Motor neuron (in vitro differentiated cells): Measurements from ENCODE around the gene AGK. TPM values are rescaled to one million over a fixed set of nuclear protein-coding genes. Genes with fewer than 3 reads are reported as not detected.

Source experiments
- ATAC-seq, 8 experiments: fragments of 200-7000 bp; cut with Tn5 transposase; replicated peaks in 6 of 8; 2 replicates each; pipeline ENCODE4 v1.8.0; 2021; ENCODE audit warnings: mild to moderate bottlenecking in 8 of 8, moderate library complexity in 8 of 8
- H3K27ac ChIP-seq, 2 donors: fragments of 250-450 bp; sonication (Bioruptor Pico); 2 replicates each; pipeline ENCODE4 v1.9.0; 2021; ENCODE audit warnings: antibody characterized with exemption in 2 of 2, mild to moderate bottlenecking in 2 of 2, moderate library complexity in 1 of 2
- H3K4me1 ChIP-seq, 2 donors: fragments of 250-450 bp; sonication (Bioruptor Pico); replicated peaks in 1 of 2; 2 replicates each; pipeline ENCODE4 v1.6.1; 2021; ENCODE audit warnings: antibody characterized with exemption in 2 of 2, mild to moderate bottlenecking in 2 of 2, moderate library complexity in 1 of 2
- H3K4me3 ChIP-seq, 5 donors: fragments of 250-450 bp; sonication (Bioruptor Pico); 2 replicates each; pipeline ENCODE4 v1.9.0; 2021; ENCODE audit warnings: antibody characterized with exemption in 5 of 5, mild to moderate bottlenecking in 5 of 5, moderate library complexity in 4 of 5
- WGBS, 10 experiments: fragments of 450-650 bp; shearing (Covaris generic); methylation state at CpG; one replicate each; pipeline ENCODE4 v1.0.0; 2022; 5-methylcytosine and 5-hydroxymethylcytosine counted together
- in situ Hi-C, 9 experiments: fragments of 400-800 bp; cut with MboI; loops; one replicate each; pipeline ENCODE4 v1.15.0; 2021; ENCODE audit warnings: low sequenced_read_pairs in 9 of 9, low pct_unique_long_range_greater_than_20kb in 2 of 9; ENCODE audit not compliant: unreplicated experiment in 9 of 9
- total RNA-seq, 8 experiments: library from RNA; unstranded; fragments of 300-600 nt; gene quantifications; 2 replicates each; pipeline versions ENCODE4 v1.2.3 to v1.2.4, GENCODE V29; 2022

Gene AGK
- 100 to 1,000 TPM in 1 of 8 experiments, 10 to 100 TPM in 7; 27.7 to 253 (median 39.5) TPM for total RNA-seq

- Histone ChIP-seq H3K4me3 (peak within 1 kb of the TSS; percentile 68 to 91 (median 87)), H3K27ac (peak within 1 kb of the TSS; percentile 55 to 78), H3K4me1 (peaks cover 11 to 12% of the 10 kb centered on the region in 2 donors)
- 0 to 13% (median 3%) methylated on average over 1 to 3 of the region's 66 CpGs; no CpG with 5 or more reads in 6 of the 10 experiments for WGBS, 10 experiments
- in situ Hi-C loops: no loop called here
- peak; percentile 96 to 98 (median 97) for ATAC-seq
Observed at GRCh38 chr7:141551094-141551781, at the start of gene AGK. AGK (plus strand) TSS chr7:141551410; CDS start chr7:141555467, 4,057 bp downstream.

- 0 to 100% (median 85%) methylated on average over 1 to 2 of the region's 2 CpGs; no CpG with 5 or more reads in 1 of the 10 experiments for WGBS, 10 experiments
- Histone ChIP-seq H3K4me3 (no peak overlapping the region), H3K4me1 (no peaks in the 10 kb centered on the region), H3K27ac (no peak overlapping the region)
- no peak for ATAC-seq
- in situ Hi-C loops: loop anchor here in 1 of 9 experiments (25.0 kb wide), 1 partner anchor 439 kb away; the partner anchor contains the start of gene TMEM178B
Observed at GRCh38 chr7:141501451-141501850, 49.8 kb upstream of the AGK start.

GRCh38 chr7:141511316-141511675 lies 39.9 kb upstream of the AGK start:
- peak in 4 of 8 experiments; percentile 11 to 24 (median 14) for ATAC-seq
- no peak overlapping the region for H3K4me3 ChIP-seq
- in situ Hi-C loops: loop anchor here in 1 of 9 experiments (25.0 kb wide), 1 partner anchor 449 kb away; the partner anchor contains the start of gene TMEM178B
- H3K27ac ChIP-seq: no peak overlapping the region
- H3K4me1 ChIP-seq: peaks cover 0 to 2% of the 10 kb centered on the region in 2 donors
- no CpG with 5 or more reads among the region's 8 CpGs for WGBS, 10 experiments

GRCh38 chr7:141511676-141512396 lies 39.4 kb upstream of the AGK start:
- peak; percentile 60 to 91 (median 83) for ATAC-seq
- peak overlapping the region in 2 of 5 donors; percentile 5 to 6 for H3K4me3 ChIP-seq
- H3K27ac ChIP-seq: no peak overlapping the region
- peaks cover 0 to 2% of the 10 kb centered on the region in 2 donors for H3K4me1 ChIP-seq
- WGBS, 10 experiments: 0 to 100% (median 26%) methylated on average over 1 to 7 of the region's 36 CpGs; no CpG with 5 or more reads in 4 of the 10 experiments
- in situ Hi-C loops: loop anchor here in 1 of 9 experiments (25.0 kb wide), 1 partner anchor 450 kb away; the partner anchor contains the start of gene TMEM178B

GRCh38 chr7:141512597-141512996 lies 38.6 kb upstream of the AGK start:
- in situ Hi-C loops: loop anchor here in 1 of 9 experiments (25.0 kb wide), 1 partner anchor 450 kb away; the partner anchor contains the start of gene TMEM178B
- ATAC-seq: no peak
- no peak overlapping the region for H3K27ac ChIP-seq
- no peak overlapping the region for H3K4me3 ChIP-seq
- H3K4me1 ChIP-seq: peaks cover 0 to 2% of the 10 kb centered on the region in 2 donors
- 0 to 100% (median 86%) methylated on average over 1 to 2 of the region's 2 CpGs; no CpG with 5 or more reads in 2 of the 10 experiments for WGBS, 10 experiments

- no peak overlapping the region for H3K4me3 ChIP-seq
- in situ Hi-C loops: loop anchor here in 1 of 9 experiments (25.0 kb wide), 1 partner anchor 451 kb away; the partner anchor contains the start of gene TMEM178B
- H3K4me1 ChIP-seq: peaks cover 0 to 2% of the 10 kb centered on the region in 2 donors
- 0 to 90% (median 65%) methylated on average over 1 of the region's 1 CpG; no CpG with 5 or more reads in 2 of the 10 experiments for WGBS, 10 experiments
- no peak for ATAC-seq
- no peak overlapping the region for H3K27ac ChIP-seq
Observed at GRCh38 chr7:141513720-141514119, 37.5 kb upstream of the AGK start.

GRCh38 chr7:141515941-141516340 lies 35.3 kb upstream of the AGK start:
- whole genome bisulfite sequencing, 10 experiments: 31 to 100% (median 87%) methylated on average over 1 to 3 of the region's 4 CpGs; no CpG with 5 or more reads in 3 of the 10 experiments
- Histone ChIP-seq H3K4me3 (no peak overlapping the region), H3K27ac (no peak overlapping the region), H3K4me1 (peaks cover 0 to 2% of the 10 kb centered on the region in 2 donors)
- in situ Hi-C loops: loop anchor here in 1 of 9 experiments (25.0 kb wide), 1 partner anchor 454 kb away; the partner anchor contains the start of gene TMEM178B
- no peak for ATAC-seq

GRCh38 chr7:141519623-141520022 lies 31.6 kb upstream of the AGK start:
- H3K27ac ChIP-seq: no peak overlapping the region
- no peaks in the 10 kb centered on the region for H3K4me1 ChIP-seq
- WGBS, 10 experiments: 20 to 100% (median 100%) methylated on average over 1 to 4 of the region's 4 CpGs; no CpG with 5 or more reads in 3 of the 10 experiments
- H3K4me3 ChIP-seq: no peak overlapping the region
- ATAC-seq: no peak
- in situ Hi-C loops: loop anchor here in 1 of 9 experiments (25.0 kb wide), 1 partner anchor 457 kb away; the partner anchor contains the start of gene TMEM178B

GRCh38 chr7:141522657-141523342 lies 28.4 kb upstream of the AGK start:
- no peaks in the 10 kb centered on the region for H3K4me1 ChIP-seq
- H3K4me3 ChIP-seq: no peak overlapping the region
- no peak for ATAC-seq
- no peak overlapping the region for H3K27ac ChIP-seq
- 15 to 100% (median 70%) methylated on average over 1 to 3 of the region's 3 CpGs; no CpG with 5 or more reads in 4 of the 10 experiments for WGBS, 10 experiments
- in situ Hi-C loops: loop anchor here in 1 of 9 experiments (25.0 kb wide), 1 partner anchor 460 kb away; the partner anchor contains the start of gene TMEM178B

- peak in 5 of 8 experiments; percentile 30 to 86 (median 50) for ATAC-seq
- in situ Hi-C loops: loop anchor here in 4 of 9 experiments (25.0 kb wide), 3 partner anchors 111 to 514 kb away; partner anchors contain the start of genes TMEM178B (in 2 of the 4) and MRPS33 (in 1 of the 4)
Observed at GRCh38 chr7:141525973-141526514, 25.2 kb upstream of the AGK start.

GRCh38 chr7:141527076-141527475 lies 24.1 kb upstream of the AGK start:
- WGBS, 10 experiments: 28 to 100% (median 77%) methylated on average over 1 to 4 of the region's 4 CpGs; no CpG with 5 or more reads in 1 of the 10 experiments
- no peak for ATAC-seq
- in situ Hi-C loops: loop anchor here in 4 of 9 experiments (25.0 kb wide), 3 partner anchors 110 to 515 kb away; partner anchors contain the start of genes TMEM178B (in 2 of the 4) and MRPS33 (in 1 of the 4)
- no peaks in the 10 kb centered on the region for H3K4me1 ChIP-seq
- no peak overlapping the region for H3K4me3 ChIP-seq
- no peak overlapping the region for H3K27ac ChIP-seq

More at GRCh38 chr7:141525973-141526514, 25.2 kb upstream of the AGK start:
- H3K4me3 ChIP-seq: no peak overlapping the region
- H3K4me1 ChIP-seq: no peaks in the 10 kb centered on the region
- no peak overlapping the region for H3K27ac ChIP-seq
